Uterus (tissue), 2 donors: ENCODE measurements around the gene LTBP2.

Experiments
- POLR2A ChIP-seq, 2 donors: fragments of 450-650 bp; IDR thresholded peaks; one replicate each; pipeline ENCODE4 v1.6.1; 2016; ENCODE audit warnings: antibody characterized with exemption in 2 of 2, mild to moderate bottlenecking in 1 of 2, moderate library complexity in 1 of 2
- TF ChIP-seq, protein P1 (sequence below), 4 experiments: fragments of 200-600 bp in 2 of 4; fragments of 450-650 bp in 2 of 4; sonication (generic) in 2 of 4; IDR thresholded peaks; one replicate each; pipeline ENCODE4 v1.5.1; 2016 to 2019; ENCODE audit warnings: antibody characterized with exemption in 4 of 4, mild to moderate bottlenecking in 2 of 4, moderate library complexity in 1 of 4

DNA sequence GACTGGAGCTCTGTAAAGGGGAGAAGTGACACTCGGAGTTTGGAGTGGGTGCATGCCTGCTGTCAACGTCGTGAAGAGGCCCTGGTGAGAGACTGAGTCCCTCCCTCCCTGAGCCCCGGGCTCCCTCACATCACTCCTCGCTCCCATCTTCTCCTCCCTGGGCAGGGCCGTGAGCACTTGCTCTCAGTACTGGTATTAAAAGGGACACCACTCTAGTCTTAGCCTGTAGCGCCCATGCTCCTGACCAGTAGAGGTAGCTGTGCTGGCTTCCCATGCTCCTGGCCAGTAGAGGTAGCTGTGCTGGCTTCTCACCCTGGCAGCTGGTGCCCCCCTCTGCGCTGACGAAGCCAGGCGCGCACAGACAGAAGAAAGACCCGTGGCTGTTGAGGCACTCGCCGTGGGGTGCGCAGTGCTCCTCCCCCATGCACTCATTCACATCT, 103.7 kb downstream of the LTBP2 start:
- TF ChIP-seq POLR2A (IDR thresholded peaks at IDR 0.05): no peak
- TF ChIP-seq, protein P1, sequence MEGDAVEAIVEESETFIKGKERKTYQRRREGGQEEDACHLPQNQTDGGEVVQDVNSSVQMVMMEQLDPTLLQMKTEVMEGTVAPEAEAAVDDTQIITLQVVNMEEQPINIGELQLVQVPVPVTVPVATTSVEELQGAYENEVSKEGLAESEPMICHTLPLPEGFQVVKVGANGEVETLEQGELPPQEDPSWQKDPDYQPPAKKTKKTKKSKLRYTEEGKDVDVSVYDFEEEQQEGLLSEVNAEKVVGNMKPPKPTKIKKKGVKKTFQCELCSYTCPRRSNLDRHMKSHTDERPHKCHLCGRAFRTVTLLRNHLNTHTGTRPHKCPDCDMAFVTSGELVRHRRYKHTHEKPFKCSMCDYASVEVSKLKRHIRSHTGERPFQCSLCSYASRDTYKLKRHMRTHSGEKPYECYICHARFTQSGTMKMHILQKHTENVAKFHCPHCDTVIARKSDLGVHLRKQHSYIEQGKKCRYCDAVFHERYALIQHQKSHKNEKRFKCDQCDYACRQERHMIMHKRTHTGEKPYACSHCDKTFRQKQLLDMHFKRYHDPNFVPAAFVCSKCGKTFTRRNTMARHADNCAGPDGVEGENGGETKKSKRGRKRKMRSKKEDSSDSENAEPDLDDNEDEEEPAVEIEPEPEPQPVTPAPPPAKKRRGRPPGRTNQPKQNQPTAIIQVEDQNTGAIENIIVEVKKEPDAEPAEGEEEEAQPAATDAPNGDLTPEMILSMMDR (IDR thresholded peaks at IDR 0.05): no peak
